NCI-H1048 (cell line): ENCODE results near the gene MUC16.

Experiments
- DNase-seq: peaks from one replicate; lab custom pipeline; 2025; lab: John Stamatoyannopoulos, UW

MUC16 gene

GRCh38 chr19:9008667-9009066 lies 1.5 kb downstream of the MUC16 start:
- DNase-seq: no peak

GRCh38 chr19:9000933-9001332 lies 9.3 kb downstream of the MUC16 start:
- no peak for DNase-seq

GRCh38 chr19:8988204-8988603 lies 22.0 kb downstream of the MUC16 start:
- DNase-seq: no peak

DNA sequence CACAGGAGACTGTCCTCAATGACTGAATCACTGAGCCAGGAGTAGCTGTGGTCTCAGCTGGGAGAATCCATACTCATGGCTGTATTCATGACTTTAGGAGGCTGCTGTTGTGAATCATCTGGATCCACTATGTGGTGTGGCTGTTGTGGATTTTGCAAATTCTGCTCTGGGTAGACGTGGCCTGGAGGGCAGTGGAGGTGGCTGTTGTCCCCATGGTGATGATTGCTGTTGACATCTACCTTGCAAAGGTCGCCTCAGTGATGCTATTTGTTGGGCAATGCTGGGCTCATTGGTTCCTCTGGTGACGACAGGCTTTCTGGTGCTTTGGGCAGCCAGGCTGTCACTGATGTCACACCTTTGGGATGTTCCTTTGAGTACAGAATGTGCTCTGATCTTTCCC lies 23.9 kb downstream of the MUC16 start:
- no peak for DNase-seq

DNA sequence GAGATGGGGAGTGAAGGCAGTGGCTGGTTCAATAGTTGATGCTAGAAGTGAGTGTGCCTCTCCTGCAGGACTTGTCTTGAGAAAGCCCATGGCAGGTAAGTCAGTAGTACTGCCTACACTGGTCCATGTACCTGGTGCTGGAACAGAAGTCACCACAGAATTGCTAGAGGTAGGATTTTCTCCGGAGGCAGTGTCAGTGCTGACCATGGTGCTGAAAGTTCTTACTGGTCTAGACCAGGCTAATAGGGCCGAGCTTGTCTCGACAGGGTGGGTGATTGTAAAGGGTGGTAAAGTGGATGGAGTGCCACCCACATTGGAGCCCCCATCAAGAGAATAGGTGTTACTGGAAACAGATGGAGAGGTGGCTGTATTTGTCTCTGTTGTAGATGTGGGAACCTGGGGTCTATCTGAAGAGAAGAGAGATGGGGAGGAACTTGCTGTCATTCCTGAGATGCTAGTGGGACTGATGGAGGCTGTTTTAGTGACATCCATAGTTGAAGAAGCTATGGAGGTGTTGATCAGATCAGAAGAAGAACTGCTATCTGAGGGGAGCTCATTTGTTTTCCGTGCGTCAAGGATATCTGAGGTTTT lies 36.6 kb downstream of the MUC16 start:
- no peak for DNase-seq

GRCh38 chr19:8965887-8966286 lies 44.3 kb downstream of the MUC16 start:
- DNase-seq: no peak
